Cerebellar nuclear complex (tissue), 1 donor: ENCODE data around the gene TMEM109.
A peak's percentile ranks its signal among the peaks of the same experiment; 100 is the strongest.

Experiments
- DNase-seq, 2 experiments: peaks; one replicate each; lab custom pipeline; 2025; lab: John Stamatoyannopoulos, UW

Gene TMEM109

GRCh38 chr11:60910281-60910687 lies 3.7 kb upstream of the TMEM109 start:
- DNase-seq, result no peak

GRCh38 chr11:60910711-60911380 lies 3.1 kb upstream of the TMEM109 start:
- no peak for DNase-seq

GRCh38 chr11:60912223-60912850 lies 1.6 kb upstream of the TMEM109 start:
- peak in 1 of 2 experiments; percentile 29 for DNase-seq

GRCh38 chr11:60912851-60913528 lies 968 bp upstream of the TMEM109 start:
- DNase-seq, result no peak

- no peak for DNase-seq
Measured at GRCh38 chr11:60914633-60915247, 782 bp downstream of the TMEM109 start.

GRCh38 chr11:60915248-60915914 lies 1.4 kb downstream of the TMEM109 start:
- DNase-seq, result peak in 1 of 2 experiments; percentile 40

GRCh38 chr11:60916669-60917206 lies 2.8 kb downstream of the TMEM109 start:
- peak in 1 of 2 experiments; percentile 61 for DNase-seq

GRCh38 chr11:60917267-60917666 lies 3.3 kb downstream of the TMEM109 start:
- no peak for DNase-seq

GRCh38 chr11:60918251-60918938 lies 4.4 kb downstream of the TMEM109 start:
- no peak for DNase-seq

- DNase-seq, result no peak
Measured at GRCh38 chr11:60918939-60919265, 4.9 kb downstream of the TMEM109 start.

GRCh38 chr11:60919320-60919719 lies 5.4 kb downstream of the TMEM109 start:
- no peak for DNase-seq

GRCh38 chr11:60919956-60920355 lies 6.0 kb downstream of the TMEM109 start:
- DNase-seq, result peak in 1 of 2 experiments; percentile 33

GRCh38 chr11:60921259-60921658 lies 7.3 kb downstream of the TMEM109 start:
- no peak for DNase-seq

GRCh38 chr11:60921777-60922335 lies 7.9 kb downstream of the TMEM109 start:
- DNase-seq, result no peak

- no peak for DNase-seq
Measured at GRCh38 chr11:60922906-60923305, 8.9 kb downstream of the TMEM109 start.

- DNase-seq, result no peak
Measured at GRCh38 chr11:60923326-60923725, 9.4 kb downstream of the TMEM109 start.

- no peak for DNase-seq
Measured at GRCh38 chr11:60923800-60924109, 9.8 kb downstream of the TMEM109 start.

- DNase-seq, result peak in 1 of 2 experiments; percentile 55
Measured at GRCh38 chr11:60924110-60924905, 10.3 kb downstream of the TMEM109 start, which contains the start of gene TMEM132A. Gene TMEM132A (plus strand): TSS chr11:60924460. CDS start chr11:60924634, 174 bp downstream.

- no peak for DNase-seq
Measured at GRCh38 chr11:60924906-60925853, 11.2 kb downstream of the TMEM109 start.
